ENCODE results near the gene RNLS.
A peak's percentile ranks its signal among the peaks of the same experiment; 100 is the strongest.

RNLS gene

DNA sequence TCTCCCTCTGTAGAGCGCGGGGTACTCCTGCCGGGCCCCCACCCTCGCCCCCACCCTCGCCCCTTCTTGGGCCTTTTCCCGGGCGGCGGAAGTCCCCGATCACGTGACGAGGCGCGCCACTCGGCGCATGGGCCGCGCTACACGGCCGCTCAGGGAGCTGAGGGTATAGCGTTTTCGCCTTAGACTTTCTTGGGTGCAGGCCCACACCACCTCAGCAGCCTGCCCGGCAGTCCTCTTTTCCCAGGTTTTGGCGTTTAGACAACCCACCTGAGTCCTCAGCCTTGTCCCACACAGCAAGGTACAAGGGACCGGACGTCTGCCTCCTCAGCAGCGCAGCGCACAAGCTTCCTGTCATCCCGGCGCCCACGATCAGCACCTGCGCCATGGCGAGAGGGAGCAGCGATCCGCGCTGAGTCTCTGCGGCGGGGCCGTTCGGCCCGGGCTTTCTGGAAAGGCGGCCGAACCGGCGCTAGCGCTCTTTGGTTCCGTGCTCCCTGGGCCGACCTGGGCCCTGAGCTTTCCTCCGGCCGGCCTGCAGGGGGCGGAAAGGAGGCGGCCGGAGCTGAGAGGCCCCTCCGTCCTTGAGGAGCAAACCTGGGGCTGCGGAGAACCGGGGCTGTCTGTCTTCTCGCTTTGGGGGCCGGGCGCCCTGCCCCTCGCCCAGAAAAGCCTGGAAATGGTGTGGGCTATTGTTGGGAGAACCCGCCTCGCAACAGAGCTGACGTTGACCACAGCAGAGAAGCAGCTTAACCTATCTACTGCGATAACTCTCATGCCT is at the start of gene RNLS:
RNLS (minus strand) TSS at position 513 of the 778 bp plus-strand sequence.
- peak; percentile 29 for DNase-seq (ENCODE audit: low read depth)

DNA sequence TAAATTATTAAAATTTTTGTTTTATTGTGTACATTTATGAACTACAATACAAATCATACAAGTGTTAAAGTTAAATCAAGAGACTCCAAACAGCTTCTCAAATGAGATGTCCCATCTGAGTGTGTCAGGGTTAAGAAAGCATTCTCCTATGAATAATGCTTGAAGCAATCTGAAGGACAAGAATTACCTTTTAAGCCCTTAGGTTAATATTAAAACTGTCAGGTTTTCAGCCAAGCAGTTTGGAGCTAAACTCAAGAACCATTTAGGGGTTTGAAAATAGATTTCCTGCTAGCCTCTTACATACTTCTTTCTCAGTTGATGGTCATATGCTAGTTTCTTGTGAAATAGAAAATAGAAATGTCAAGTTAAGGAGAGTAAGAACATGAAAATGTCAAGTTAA is 41.7 kb upstream of the RNLS start:
- DNase-seq (ENCODE audit: low read depth) = no peak

DNA sequence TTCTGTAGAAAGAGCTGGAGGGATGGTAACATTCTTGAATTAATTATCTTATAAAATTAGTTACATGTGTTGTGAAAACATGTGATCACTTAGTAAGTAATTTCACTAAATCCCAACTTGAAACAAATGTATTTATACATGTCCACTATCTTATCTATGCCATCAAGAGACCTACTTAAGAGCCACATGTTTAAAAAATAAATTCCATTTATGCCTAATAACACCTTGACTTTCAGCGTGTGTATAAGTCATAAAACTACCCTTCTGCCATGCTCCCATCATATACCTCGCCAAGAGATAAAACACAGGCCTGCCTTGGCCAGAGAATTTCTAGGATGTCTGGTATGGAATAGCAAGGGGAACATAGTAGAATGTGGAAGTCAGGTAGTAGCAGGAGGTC is 40.7 kb upstream of the RNLS start:
- no peak for DNase-seq (ENCODE audit: low read depth)

DNA sequence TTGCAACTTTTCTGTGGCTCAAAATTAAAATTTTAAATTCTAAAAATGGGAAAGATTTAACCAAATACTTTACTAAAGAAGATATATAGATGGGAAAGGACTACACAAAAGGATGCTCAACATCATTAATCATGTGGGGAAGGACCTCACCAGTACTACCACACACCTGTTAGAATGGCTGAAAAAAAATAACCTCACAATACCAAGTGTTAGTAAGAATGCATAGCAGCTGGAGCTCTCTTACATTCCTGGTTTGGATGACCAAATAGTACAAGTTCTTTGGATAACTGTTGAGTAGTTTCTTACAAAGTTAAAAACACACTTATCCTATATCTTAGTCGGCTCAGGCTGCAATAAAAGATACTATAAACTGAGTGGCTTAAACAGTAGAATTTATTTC is 37.3 kb upstream of the RNLS start:
- DNase-seq (ENCODE audit: low read depth) = no peak

DNA sequence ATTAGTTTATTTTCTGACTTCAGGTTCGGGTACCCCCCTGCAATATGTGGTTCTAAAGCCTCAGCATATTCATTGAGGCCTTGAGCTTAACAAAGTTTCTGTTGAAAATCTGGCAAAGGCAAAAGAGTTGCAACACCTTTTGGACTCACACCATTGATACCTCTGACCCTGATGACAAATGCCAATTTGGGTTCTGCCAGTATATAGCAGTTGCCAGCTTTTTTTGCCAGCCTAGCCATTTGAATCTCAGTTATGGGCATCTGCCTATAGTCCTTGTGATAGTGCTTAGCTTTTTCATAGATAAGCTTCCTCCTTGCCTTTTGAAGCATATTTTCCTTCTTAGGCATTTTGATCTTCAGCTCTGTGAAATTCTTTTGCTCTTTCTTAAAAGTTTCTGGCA is 35.4 kb upstream of the RNLS start:
- no peak for DNase-seq (ENCODE audit: low read depth)

DNA sequence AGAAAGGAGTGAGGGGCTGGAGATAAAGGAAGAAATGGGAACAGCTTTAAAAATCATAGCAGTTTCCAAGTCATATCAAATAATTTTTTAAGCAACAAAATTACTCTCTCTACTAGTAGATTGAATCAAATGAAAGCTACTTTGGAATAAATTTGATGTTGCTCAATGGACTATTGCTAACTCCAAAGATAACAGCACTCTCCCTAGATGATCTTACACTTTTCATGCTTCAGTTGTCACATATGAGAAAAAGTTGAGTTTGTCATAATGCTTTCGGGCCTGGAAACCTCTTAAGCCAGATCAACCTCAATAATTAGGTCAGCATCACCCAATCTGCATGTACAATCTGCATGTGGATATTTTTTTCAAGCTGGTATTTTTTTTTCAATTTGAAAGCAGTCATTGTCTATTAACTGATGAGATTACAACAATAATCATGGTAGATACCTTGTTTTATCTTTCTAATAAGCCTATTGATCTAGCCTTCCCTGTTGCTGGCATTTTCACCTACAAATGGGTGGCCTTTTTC is 34.7 kb upstream of the RNLS start:
- no peak for DNase-seq (ENCODE audit: low read depth)

DNA sequence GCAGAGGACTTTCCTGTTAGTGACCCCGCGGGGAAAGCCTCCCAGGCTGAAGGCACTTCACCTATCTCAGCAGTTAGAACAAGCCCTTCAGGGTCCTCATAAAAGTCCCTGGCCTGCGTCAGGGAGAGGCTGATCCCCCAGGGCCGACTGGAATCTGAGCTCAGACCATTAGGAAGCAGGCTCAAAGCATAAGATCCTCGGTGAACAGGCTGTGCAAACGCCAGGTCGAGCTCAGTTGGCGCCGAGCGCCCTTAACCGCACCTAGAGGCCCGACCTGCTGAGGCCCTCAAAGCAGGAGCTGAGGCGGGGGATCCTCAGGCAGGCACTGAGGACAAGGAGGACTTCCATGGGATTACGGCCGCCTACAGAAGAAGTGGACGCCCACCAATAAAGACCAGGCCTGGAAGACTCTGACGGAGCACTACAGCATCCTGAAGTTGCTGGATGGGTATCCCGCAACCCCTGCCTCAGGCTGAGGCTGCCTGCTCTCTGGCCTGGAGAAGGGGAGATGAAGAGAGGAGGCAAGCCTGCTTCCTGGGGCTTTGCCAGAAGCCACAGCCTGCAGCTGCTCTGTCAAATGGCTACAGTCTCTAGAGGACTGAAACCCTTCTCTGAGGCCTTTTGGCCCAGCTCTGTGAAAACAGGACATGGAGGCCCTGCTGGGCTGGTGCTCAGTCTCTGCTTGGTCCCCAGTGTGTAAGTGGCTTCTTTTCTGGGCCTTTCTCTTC is 33.3 kb upstream of the RNLS start:
- no peak for DNase-seq (ENCODE audit: low read depth)

DNA sequence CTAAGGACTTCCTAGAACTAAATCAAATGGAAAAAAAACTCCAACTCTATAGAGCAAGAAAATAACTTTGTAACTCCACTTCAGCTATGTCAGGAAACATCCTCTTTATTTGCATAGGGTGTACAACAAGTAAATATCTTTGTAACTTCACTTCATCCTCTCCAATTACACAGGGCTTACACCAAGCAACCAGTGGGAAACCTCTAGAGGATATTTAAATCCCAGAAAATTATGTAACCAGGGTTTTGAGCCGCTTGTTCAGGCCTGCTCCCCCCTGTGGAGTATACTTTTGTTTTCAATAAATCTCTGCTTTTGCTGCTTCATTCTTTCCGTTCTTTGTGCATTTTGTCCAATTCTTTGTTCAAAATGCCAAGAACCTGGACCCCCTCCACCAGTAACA is 25.7 kb upstream of the RNLS start:
- no peak for DNase-seq (ENCODE audit: low read depth)

DNA sequence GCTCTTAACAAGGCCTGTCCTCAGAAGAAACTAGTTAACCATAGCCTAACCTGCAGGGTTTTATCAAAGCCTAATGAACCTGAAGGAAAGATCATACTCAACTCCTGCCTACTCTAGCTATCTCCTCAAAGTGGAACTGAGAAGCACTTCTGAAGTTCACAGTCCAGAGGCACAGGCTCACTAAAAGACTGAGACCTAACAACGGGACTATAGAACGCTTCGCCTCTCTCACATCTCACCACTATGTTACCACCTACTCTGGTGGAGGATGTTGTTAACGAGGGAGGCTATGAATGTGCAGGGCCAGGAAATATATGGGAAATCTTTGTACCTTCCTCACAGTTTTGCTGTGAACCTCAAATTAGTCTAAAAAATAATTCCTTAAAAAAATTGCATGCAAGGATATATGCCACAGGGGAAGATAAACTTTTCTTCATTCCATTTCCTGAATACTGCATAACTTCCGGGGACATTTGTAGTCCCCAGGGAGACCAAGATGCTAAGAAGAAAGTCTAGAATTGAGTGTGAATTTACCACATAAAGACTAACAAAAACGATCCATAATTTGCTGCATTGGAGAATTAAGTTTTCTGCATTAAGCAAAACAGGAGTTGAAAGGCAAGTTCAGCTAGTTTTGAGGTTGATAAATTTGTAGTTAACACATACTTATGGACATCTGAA is 25.1 kb upstream of the RNLS start:
- no peak for DNase-seq (ENCODE audit: low read depth)

DNA sequence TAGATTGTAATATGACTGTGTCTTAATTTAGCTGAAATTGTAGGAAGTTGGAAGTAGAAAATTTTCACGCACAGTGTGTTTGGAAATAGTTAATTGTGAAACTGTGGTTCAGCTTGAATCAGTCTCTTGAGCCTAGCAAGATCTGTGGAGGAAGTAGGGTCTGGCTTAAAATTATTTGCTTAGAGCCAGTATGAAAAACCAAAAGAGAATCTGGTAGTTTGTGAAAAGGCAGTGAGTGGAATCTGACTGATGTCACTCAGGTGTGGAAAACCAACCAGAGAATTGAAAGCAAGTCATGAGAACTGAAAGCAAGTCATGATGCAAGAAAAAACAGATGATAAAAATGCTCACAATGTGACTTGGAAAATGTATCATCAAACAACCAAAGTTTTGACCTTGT is 14.9 kb upstream of the RNLS start:
- DNase-seq (ENCODE audit: low read depth) = no peak

DNA sequence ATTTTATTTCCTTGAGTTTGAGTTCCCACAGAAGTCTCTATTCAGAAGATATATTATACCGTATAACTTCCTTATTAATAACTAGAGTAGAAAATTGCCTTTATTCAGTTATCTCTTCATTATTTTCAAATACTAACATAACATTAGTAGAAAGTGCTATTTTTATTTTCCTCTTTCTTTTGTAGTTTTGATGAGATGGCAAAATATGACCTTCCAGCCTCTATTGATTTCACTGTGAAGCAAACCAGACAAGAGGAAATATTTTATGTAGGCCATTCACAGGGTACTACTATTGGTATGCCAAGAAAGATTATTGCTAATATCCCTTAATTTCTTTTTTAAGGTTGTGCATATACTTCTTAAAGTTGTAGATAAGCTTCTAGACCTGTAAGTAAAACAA is 11.4 kb upstream of the RNLS start:
- DNase-seq (ENCODE audit: low read depth) = no peak

DNA sequence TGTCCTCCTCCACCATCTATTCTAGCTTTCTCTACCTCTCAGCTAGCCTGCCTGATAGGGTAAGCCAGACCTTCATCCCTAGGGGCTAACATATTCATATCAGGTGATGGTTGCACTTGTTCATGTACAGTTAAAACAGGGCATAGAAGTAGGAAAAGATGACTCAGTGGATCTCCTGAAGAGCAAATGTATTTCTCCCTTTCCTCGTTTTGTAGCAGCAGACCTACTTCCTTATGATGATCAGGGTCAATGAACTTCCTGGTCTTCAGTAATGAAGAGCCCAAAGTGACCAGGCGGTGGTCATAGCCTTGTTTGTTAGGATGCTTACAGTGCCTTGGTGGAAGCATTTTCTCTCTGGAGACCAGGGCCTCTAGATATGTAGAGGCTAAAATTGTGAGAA is 9.8 kb upstream of the RNLS start:
- DNase-seq (ENCODE audit: low read depth) = no peak

DNA sequence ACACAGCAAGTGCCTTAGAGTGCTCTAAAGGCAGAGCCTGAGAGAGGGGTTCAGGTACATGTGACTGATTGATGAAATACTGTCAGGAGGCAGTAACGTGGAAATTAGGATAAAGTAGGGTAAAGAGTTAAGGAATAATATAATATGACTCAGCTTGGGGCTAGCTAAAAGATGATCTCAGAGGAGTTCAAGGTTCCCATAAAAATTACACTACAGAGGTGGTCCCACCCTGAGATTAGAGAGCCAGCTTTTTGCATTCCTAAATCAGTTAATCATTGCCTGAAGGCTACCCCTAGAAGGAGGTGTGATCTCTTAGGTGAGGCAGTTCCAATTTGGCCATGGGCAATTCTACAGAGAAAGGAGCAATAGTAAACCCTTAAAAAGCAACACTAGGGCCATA is 9.3 kb upstream of the RNLS start:
- DNase-seq (ENCODE audit: low read depth) = no peak

DNA sequence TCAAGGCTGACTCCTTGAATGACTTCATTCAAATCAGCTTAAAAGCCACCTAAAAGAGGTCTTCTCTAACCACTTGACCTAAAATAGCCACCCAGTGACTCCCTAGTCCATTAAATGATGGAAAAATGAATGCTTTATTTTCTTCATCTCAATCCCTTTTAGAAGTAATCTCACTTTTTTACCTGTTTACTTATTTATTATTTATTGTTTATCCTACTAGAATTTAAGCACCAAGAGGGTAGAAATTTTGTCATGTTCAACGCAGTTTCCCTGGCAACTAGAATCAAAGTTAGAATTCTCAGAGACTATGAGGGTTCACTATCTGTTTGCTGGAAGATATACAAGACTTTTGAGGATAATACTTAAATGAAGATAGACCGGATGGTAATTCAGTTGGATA is 3.3 kb upstream of the RNLS start, which contains the start of gene LIPJ:
LIPJ (plus strand) TSS at position 301 of the 400 bp plus-strand sequence. CDS start 3,926 bp downstream, outside the sequence.
- DNase-seq (ENCODE audit: low read depth) = no peak

DNA sequence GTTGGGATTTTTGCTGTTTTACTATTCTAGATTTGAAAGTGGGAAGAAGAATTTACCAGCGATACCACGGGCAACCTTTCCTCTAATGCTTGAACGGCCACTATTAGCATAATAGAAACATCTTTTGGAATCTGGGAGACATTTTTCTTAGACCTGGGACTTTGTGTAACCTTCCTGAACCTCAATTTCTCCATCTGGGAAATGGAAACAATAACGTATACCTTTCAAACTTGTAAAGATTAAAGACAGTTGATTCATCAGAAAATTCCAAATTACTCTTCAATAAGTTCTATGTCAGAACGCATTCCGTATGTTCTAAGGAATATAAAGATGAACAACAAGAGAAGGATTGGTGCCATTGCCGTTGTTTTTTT is 453 bp upstream of the RNLS start:
- no peak for DNase-seq (ENCODE audit: low read depth)

DNA sequence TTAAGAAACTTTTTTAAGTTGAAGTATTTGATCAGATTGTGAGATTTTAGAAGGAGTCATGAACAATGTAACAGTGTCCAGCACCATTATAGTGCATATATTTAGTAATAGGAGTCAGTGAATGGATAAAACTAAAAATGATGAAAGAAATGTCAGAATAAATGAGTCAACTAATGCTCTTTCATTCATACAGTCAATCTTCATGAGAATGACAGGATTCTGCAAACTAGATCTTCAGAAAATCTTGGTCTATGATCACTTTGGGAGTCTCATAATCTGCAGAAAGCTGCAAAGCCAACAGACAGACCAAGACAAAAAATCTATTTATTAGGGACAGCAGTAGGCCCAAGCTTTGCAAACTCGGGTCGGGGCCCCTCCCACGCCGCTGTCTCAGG is 710 bp downstream of the RNLS start:
- no peak for DNase-seq (ENCODE audit: low read depth)

DNA sequence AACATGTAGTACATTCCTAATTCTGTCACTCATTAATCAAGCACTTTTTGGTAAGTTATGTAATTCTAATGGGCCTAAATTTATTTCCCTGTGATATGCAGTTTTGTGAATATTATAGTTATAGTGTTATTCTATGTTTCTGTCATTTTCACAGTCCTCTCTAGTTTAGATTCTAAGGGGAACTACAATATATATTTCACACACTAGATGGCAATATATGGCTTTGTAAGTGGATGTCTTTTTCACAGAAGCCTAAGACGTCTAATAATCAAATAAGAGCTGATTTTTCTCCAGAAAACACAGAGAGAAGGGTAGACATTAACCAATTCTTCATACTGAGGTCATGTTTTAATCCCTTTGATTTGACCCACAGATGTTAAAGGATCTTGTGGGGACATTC is 18.0 kb downstream of the RNLS start:
- no peak for DNase-seq (ENCODE audit: low read depth)

DNA sequence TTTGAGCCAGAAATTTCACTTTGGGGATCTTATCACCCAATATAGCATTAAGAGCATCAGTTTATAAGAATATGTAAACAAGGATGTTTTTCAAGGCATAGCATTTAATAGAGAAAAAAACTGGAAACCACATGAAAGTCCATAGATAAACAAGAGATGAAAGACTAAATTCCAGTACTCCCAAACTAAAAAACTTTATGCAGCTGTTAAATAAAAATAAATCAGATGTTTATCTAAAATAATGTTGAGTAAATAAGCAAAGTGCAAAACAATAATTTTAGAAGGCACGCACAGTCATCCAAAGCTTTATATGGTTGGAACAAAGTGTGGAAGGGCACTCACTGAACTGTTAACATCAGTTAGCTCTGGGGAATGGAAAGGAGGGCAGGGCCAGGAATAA is 21.0 kb downstream of the RNLS start:
- no peak for DNase-seq (ENCODE audit: low read depth)

DNA sequence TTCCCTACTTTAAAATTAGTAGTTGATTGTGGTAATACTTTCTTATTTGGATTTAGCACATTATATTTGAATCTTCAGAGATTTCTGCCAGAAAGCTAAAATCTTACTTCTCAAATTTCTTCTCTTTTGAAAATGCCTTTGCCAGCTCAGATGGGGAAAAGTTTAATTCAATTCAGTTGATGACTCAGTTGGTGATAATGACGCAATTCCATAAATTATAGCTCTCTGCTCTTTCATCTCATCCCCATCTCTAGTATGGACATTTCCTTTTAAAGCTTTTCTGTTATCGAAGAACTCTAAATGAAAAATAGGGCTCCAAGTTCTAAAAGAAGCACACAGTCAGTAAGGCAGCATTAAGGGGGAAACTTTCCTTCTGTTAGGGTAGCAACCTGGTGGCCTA is 25.5 kb downstream of the RNLS start:
- no peak for DNase-seq (ENCODE audit: low read depth)

DNA sequence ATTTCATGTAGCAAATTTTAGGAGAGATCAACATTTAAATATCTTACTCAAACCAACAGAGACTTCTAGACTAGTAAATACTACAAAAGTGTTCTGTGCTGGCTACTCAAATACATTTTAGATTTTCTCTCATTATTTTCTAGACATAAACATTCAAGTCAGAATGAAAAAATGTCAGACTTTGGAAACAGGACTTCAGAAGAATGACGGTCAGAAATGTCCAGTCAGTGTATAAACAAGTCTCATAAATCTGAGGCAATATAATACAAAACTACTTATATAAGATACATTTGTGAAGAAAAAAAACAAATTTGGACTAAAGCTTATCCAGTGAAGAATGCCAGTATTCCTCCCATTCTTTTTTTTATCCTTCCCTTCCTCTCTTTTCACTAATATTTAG is 25.9 kb downstream of the RNLS start:
- no peak for DNase-seq (ENCODE audit: low read depth)

DNA sequence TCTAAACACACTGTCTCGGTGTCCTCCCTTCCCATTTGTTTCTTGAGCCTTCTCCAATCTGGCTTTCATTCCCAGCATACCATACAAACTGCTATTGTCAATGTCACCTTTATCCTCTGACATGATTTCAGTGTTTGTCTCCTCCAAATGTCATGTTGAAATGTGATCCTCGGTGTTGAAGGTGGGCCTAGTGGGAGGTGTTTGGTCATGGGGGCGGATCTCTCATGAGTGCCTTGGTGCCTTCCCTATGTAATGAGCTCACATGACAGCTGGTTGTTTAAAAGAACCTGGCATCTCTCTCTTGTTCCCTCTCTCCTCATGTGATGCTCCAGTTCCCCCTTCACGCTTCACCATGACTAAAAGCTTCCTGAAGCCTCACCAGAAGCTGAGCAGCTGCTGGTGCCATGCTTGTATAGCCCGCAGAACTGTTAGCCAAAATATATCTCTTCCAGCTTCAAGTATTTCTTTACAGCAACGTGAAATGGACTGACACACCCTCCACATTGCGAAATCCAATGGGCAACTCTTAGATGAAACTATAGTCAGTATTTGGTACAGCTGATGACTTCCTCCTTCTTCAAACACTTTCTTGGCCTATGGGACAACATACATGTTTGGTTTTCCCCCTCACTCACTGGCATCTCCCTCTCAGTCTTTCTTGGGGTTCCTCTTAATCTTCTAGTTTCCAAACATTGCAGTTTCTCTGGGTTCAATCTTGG is 27.8 kb downstream of the RNLS start:
- no peak for DNase-seq (ENCODE audit: low read depth)

DNA sequence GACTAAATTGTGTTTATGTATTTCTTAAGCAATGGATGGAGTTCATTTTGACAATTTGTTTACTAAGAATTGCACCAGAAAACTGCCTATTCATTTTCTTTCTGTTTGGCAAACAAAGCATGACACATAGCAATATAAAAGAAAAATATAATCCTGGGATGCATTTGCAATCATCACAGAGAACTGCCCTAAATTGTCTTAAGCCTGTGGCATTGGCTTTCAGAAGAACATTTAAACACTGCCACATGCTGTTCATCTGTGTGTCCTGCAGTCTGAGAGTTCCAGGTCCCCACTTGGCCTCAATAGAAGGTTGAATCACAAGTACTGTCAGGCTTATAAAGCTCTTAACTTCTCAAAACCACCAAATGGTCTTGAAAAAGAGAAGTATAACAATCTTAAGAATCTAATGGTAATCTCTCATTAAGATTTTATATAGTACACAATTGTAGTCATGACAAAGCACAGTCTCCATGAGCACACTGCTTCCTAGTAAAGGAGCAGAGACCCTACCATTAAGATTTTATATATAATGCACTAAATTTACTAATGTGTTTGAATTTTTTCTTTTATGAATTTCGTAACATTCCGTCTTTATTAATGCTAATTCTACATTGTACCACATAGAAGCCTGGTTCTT is 29.9 kb downstream of the RNLS start:
- DNase-seq (ENCODE audit: low read depth) = peak; percentile 13

Data from stimulated activated CD8-positive, alpha-beta memory T cell treated with anti-CD3 and anti-CD28 coated beads, Interleukin-15, amount 100 ng/mL, for 1 hour (primary cell).